CMK (cell line): ENCODE data around the gene EMP3.

Source experiments
- DNase-seq: peaks from one replicate; pipeline ENCODE4 v3.0.0-alpha.2; 2010; ENCODE audit warnings: low read depth

EMP3 gene

DNA sequence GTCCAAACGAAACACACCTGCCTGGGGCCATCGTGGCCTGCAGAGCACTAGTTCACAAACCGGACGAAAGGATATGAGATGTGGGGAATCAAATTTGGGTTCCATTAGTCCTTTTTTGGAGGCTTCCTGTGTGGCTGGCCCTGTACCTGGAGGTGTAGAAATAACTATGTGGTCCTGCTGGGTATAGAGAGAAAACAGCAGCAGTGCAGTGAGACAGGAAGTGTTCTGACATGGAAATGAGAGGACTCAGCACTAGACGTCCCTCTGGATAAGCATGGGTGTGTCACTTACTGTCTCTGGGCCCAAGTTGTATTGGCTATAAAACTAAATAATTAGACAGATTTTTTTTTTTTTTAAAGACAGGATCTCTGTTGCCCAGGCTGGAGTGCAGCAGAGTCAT is 53.7 kb downstream of the EMP3 start:
- DNase-seq: no peak
